Fibroblast of the aortic adventitia (primary cell): ENCODE measurements around the gene OBSCN. TPM values are rescaled to one million over a fixed set of nuclear protein-coding genes. Genes with fewer than 3 reads are reported as not detected.

ENCODE experiments used
- DNase-seq: peaks from one replicate; pipeline ENCODE4 v3.0.0-alpha.2; 2010; ENCODE audit warnings: low read depth
- H3K4me3 ChIP-seq: 2 replicates; pipeline ENCODE4 v1.5.1; 2011; ENCODE audit warnings: low read depth, mild to moderate bottlenecking, control low read depth, low read length, moderate library complexity
- total RNA-seq: library from RNA; depleted of rRNA; stranded (reverse); fragments of >200 nt; gene quantifications from 2 replicates; pipeline ENCODE4 v1.2.3, GENCODE V29; 2012; ENCODE audit warnings: low replicate concordance
- TF ChIP-seq, protein P1 (sequence below): IDR thresholded peaks from 2 replicates; pipeline ENCODE4 v1.5.1; 2011; ENCODE audit warnings: mild to moderate bottlenecking, low read length, control low read depth, inconsistent platforms; ENCODE audit not compliant: insufficient read depth

Gene OBSCN, protein sequence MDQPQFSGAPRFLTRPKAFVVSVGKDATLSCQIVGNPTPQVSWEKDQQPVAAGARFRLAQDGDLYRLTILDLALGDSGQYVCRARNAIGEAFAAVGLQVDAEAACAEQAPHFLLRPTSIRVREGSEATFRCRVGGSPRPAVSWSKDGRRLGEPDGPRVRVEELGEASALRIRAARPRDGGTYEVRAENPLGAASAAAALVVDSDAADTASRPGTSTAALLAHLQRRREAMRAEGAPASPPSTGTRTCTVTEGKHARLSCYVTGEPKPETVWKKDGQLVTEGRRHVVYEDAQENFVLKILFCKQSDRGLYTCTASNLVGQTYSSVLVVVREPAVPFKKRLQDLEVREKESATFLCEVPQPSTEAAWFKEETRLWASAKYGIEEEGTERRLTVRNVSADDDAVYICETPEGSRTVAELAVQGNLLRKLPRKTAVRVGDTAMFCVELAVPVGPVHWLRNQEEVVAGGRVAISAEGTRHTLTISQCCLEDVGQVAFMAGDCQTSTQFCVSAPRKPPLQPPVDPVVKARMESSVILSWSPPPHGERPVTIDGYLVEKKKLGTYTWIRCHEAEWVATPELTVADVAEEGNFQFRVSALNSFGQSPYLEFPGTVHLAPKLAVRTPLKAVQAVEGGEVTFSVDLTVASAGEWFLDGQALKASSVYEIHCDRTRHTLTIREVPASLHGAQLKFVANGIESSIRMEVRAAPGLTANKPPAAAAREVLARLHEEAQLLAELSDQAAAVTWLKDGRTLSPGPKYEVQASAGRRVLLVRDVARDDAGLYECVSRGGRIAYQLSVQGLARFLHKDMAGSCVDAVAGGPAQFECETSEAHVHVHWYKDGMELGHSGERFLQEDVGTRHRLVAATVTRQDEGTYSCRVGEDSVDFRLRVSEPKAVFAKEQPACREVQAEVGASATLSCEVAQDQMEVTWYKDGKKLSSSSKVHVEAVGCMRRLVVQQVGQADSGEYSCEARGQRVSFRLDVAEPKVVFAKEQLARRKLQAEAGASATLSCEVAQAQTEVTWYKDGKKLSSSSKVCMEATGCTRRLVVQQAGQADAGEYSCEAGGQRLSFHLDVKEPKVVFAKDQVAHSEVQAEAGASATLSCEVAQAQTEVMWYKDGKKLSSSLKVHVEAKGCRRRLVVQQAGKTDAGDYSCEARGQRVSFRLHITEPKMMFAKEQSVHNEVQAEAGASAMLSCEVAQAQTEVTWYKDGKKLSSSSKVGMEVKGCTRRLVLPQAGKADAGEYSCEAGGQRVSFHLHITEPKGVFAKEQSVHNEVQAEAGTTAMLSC (N-terminal part only)
- 0.99 and 3.1 TPM in 2 replicates for total RNA-seq

DNA sequence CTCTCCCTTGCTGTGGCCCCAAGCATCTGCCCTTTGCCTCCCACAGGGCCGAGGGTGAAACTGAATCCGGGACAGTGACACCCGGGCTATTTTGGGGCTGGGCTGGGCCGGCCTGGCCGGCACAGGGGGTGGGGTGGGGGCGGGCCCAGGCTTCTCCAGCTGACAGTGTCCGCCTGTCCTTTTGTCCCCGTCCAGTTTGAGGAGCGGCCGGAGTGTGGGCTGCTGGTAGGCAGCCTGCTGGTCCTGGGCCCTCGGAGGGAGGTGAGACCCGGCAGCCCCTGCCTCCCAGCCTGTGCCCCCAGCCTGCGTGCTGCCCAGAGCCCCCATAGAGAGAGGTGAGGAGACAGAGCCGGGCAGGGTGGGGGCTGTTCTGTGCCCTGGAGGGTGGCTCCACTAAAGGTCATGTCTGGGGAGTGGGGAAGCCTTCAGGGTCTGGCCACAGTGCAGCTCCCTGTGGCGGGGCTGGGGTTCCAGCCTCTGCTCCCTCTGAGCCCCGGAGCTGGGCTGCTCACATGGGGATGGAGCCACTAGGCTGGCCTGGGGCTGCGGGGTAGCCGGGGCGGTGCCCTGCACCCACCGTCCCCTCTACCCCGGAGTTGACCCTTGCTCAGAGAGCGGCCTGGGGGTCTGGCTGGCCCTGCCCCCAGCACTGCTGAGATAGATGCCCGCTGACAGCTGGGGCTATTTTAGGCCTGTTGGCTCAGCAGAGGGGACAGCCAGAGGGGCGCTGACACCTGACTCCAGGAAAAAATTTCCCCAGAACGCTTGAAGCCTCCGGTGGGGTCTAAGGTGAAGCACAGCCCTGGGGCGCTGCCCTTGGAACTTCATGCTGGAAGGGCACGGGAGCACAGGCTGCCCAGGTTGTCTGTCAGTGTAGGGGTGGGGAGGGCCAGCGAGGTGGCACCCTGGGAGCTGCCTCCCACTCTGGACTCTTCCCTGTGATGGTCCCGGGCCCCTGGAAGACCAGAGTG is at the start of gene OBSCN:
Gene OBSCN, plus strand, starts transcription at position 194 of the 971 bp plus-strand sequence. CDS start 3,740 bp downstream, outside the sequence.
- no peak within 1 kb of the TSS for H3K4me3 ChIP-seq
- TF ChIP-seq, protein P1, sequence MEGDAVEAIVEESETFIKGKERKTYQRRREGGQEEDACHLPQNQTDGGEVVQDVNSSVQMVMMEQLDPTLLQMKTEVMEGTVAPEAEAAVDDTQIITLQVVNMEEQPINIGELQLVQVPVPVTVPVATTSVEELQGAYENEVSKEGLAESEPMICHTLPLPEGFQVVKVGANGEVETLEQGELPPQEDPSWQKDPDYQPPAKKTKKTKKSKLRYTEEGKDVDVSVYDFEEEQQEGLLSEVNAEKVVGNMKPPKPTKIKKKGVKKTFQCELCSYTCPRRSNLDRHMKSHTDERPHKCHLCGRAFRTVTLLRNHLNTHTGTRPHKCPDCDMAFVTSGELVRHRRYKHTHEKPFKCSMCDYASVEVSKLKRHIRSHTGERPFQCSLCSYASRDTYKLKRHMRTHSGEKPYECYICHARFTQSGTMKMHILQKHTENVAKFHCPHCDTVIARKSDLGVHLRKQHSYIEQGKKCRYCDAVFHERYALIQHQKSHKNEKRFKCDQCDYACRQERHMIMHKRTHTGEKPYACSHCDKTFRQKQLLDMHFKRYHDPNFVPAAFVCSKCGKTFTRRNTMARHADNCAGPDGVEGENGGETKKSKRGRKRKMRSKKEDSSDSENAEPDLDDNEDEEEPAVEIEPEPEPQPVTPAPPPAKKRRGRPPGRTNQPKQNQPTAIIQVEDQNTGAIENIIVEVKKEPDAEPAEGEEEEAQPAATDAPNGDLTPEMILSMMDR, result no peak
- DNase-seq, result no peak

DNA sequence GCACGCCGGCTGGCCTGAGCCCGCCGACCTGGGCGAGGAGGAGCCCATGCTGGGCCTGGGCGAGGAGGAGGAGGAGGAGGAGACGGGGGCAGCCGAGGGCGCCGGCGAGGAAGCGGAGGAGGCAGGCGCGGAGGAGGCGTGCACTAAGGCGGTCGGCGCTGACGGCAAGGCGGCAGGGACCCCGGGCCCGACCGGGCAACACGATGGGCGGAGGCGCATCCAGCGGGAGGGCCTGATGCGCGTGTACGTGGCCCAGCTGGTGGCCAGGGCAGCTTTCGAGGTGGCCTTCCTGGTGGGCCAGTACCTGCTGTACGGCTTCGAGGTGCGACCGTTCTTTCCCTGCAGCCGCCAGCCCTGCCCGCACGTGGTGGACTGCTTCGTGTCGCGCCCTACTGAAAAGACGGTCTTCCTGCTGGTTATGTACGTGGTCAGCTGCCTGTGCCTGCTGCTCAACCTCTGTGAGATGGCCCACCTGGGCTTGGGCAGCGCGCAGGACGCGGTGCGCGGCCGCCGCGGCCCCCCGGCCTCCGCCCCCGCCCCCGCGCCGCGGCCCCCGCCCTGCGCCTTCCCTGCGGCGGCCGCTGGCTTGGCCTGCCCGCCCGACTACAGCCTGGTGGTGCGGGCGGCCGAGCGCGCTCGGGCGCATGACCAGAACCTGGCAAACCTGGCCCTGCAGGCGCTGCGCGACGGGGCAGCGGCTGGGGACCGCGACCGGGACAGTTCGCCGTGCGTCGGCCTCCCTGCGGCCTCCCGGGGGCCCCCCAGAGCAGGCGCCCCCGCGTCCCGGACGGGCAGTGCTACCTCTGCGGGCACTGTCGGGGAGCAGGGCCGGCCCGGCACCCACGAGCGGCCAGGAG is 49.5 kb upstream of the OBSCN start:
- TF ChIP-seq, protein P1, result no peak
- DNase-seq, result no peak
- H3K4me3 ChIP-seq, result no peak overlapping the region

DNA sequence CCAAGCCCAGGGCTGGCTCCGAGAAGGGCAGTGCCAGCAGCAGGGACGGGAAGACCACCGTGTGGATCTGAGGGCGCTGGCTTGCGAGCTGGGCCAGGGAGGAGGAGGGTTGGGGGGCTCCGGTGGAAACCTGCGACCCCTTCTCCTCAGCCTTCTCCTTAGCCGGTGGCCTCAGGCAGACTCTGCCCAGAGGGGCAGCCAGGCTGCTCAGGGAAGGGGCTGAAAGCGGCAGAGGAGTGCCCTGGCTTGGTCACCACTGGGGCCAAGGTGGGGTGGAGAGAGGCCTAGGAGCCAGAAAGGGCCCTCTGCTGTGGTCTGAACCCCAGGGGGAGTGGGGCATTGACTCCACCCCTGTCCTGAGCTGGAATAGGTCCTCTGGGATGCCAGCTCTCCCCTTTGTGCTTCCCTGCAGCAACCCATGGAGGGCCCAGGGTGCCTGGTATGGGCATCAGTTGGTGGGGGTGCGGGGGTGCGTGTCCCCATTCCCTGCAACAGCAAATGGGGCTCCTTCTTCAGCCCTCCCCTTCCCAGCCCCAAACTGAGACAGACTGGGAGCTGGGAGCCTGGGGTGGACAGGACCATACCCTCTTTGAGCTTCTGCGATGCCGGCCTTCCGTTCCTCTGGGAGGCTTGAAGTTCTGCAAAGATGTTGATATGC is 48.7 kb upstream of the OBSCN start:
- TF ChIP-seq, protein P1, result no peak
- H3K4me3 ChIP-seq, result no peak overlapping the region
- DNase-seq, result no peak

DNA sequence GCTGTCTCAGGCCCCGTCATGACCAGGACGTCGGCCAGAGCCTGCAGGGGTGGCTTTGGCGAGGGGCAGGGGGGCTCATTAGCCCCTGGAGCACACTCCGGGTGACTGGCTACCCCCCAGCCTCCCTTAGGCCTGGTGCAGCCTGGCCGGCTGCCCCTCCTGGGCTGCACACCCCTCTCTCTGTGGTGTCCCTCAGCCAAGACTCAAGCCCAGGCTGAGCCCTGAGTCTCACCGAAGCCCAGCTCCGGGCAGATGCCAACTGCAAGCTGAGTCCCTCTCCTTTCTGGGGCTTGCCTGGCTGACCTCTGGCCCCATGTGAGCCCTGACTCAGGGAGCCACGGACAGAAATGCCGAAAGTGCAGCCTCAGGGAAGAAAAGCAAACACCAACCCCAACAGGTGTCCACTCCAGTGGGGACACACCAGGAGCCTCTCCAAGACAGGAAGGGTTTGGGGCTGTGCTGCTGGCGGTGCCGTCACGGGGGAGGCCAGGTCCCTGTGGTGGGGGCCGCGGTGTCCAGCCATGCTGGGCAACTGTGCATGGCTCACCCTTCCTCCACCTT is 47.6 kb upstream of the OBSCN start:
- TF ChIP-seq, protein P1, result no peak
- no peak for DNase-seq
- no peak overlapping the region for H3K4me3 ChIP-seq

DNA sequence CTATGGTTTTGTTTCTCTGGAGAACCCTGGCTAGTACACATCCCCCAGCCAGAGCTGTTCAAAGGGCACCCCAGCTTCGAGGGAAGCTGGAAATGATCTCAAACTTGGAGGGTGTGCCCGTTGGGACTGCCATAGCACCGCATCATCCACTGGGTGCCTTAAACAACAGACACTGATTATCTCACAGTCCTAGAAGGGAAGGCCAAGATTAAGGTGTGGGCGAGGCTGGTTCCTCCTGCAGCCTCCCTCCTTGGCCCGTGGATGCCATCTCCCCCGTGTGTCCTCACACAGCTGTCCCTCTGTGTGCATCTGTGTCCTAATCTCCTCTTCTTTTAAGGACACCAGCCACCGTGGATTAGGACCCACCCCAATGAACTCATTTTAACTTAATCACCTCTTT is 46.5 kb upstream of the OBSCN start:
- TF ChIP-seq, protein P1, result no peak
- no peak overlapping the region for H3K4me3 ChIP-seq
- peak; percentile 16 for DNase-seq
